Activated T-helper 1 cell treated with anti-CD3 and anti-CD28 coated beads, Interleukin-12 subunit alpha, Interleukin-12 subunit beta, Interleukin-2, Interleukin-4 antibody, amounts not matched to agents 30 ng/mL and 10 ng/mL and 1 ng/mL, durations not matched to agents 14 hours and 24 hours and 36 hours (primary cell): ENCODE results near the gene LARGE1. TPM values are rescaled to one million over a fixed set of nuclear protein-coding genes. Genes with fewer than 3 reads are reported as not detected.

Source experiments
- DNase-seq: peaks from one replicate; pipeline ENCODE4 v3.0.0; 2021; ENCODE audit warnings: low spot score
- H3K27ac Mint-ChIP-seq: one replicate; pipeline ENCODE4 v1.8.0; 2021; ENCODE audit warnings: mild to moderate bottlenecking, mixed read lengths
- H3K27me3 Mint-ChIP-seq: one replicate; pipeline ENCODE4 v1.8.0; 2022; ENCODE audit warnings: mild to moderate bottlenecking, moderate library complexity, mixed read lengths; ENCODE audit not compliant: insufficient read depth
- H3K36me3 Mint-ChIP-seq: one replicate; pipeline ENCODE4 v1.8.0; 2021; ENCODE audit warnings: low read depth, mixed read lengths
- H3K4me1 Mint-ChIP-seq: one replicate; pipeline ENCODE4 v1.8.0; 2021; ENCODE audit warnings: low read depth, mixed read lengths
- H3K4me3 Mint-ChIP-seq: one replicate; pipeline ENCODE4 v1.8.0; 2021; ENCODE audit warnings: mild to moderate bottlenecking, moderate library complexity, mixed read lengths
- H3K9me3 Mint-ChIP-seq: one replicate; pipeline ENCODE4 v1.8.0; 2021; ENCODE audit warnings: mixed read lengths
- intact Hi-C: fragments of 100-400 bp; cut with micrococcal nuclease; formaldehyde crosslinking; loops from one replicate; pipeline ENCODE4 v1.15.1; 2024
- total RNA-seq: library from RNA; stranded (reverse); gene quantifications from 2 replicates; pipeline ENCODE4 v1.2.3, GENCODE V29; 2022

The LARGE1 gene
- total RNA-seq, 1 donor from 2014 or later, result 0.10 TPM

DNA sequence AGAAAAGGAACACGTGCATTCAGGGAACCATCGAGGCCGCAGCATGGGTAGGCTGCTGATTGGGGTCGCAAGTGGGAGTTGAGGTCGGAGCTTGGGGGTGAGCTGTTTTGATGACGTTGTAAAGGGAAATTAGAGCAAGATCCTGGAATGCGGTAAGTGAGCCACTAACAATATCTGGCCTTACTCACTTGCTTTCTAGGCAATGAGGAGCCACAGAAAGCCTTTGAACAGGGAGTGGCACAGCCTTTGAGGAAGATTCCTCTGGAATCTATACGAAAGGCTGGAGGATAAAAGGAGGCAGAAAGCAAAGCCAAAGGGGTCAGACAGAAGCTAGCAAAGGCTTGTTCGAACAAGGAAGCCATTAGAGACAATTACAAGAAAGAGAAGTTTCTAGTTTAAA lies 197.5 kb downstream of the LARGE1 start:
- Mint-ChIP-seq H3K27me3 (no peaks in the 10 kb centered on the region), H3K36me3 (no peaks in the 10 kb centered on the region), H3K4me1 (no peaks in the 10 kb centered on the region), H3K4me3 (no peak overlapping the region), H3K9me3 (peaks cover 34% of the 10 kb centered on the region), H3K27ac (no peak overlapping the region)
- intact Hi-C loops, result no loop called here
- no peak for DNase-seq

DNA sequence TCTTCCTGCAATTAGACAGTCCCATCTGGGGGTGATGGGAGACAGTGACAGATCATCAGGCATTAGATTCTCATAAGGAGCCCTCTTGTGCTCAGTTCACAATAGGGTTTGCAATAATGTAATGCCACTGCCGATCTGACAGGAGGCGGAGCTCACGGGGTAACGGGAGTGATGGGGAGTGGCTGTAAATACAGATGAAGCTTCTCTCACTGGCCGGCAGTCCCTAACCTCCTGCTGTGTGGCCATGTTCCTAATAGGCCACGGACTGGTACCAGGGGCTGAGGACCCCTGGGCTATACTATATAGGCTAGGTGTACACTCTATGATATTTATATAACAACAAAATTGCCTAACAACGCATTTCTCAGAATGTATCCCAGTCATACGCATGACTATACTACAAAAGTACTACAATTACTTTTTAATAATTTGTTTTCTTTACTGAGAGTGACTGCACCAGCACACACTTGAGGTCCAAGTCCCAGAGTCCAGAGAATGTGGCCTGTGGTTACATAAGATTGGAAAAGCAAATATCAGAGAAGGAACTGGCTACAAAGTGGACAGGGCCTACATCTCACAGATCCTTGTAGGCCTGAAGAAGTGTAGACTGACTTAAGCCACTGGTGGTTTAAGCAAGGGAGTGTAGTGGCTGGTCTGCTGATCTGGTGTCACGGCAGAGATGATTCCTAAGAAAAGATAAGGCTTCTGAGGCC lies 200.0 kb downstream of the LARGE1 start:
- Mint-ChIP-seq H3K9me3 (peaks cover 42% of the 10 kb centered on the region), H3K27ac (no peak overlapping the region), H3K36me3 (no peaks in the 10 kb centered on the region), H3K4me3 (no peak overlapping the region), H3K4me1 (no peaks in the 10 kb centered on the region), H3K27me3 (no peaks in the 10 kb centered on the region)
- no peak for DNase-seq
- intact Hi-C loops, result no loop called here

DNA sequence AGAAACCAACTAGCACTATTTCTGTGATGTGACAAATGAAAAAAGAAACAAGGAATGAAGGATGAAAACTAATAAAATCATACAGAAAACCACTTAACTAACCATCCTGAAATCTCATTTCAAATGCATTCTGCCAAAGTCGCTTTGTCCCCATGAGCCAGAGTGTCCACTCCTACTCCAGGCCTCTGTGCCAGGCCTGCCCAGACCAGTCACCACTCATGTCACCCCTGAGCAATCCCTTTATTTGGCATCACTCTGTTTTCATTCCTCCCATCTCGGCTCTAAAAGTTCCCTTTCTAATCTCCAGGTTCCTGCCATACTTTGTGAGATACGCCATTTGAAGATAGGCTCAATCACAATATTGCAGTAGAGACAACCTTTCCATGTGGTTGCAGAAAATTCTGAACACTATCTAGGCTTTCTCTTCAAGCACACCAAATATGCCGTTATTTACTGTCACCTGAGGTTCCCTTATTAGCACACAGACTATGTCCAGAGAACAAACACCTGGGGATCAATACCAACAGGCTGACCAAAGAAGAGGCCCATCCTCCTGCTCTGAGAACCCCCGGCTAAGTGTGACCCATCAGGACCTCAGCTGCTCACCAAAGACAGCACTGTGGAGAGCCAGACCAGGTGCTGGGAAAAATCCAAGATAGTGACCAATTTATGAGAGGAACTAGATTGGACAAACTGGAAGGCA lies 202.4 kb downstream of the LARGE1 start:
- Mint-ChIP-seq H3K4me1 (no peaks in the 10 kb centered on the region), H3K4me3 (no peak overlapping the region), H3K27ac (no peak overlapping the region), H3K27me3 (no peaks in the 10 kb centered on the region), H3K36me3 (no peaks in the 10 kb centered on the region), H3K9me3 (peaks cover 50% of the 10 kb centered on the region)
- intact Hi-C loops, result no loop called here
- DNase-seq, result no peak

DNA sequence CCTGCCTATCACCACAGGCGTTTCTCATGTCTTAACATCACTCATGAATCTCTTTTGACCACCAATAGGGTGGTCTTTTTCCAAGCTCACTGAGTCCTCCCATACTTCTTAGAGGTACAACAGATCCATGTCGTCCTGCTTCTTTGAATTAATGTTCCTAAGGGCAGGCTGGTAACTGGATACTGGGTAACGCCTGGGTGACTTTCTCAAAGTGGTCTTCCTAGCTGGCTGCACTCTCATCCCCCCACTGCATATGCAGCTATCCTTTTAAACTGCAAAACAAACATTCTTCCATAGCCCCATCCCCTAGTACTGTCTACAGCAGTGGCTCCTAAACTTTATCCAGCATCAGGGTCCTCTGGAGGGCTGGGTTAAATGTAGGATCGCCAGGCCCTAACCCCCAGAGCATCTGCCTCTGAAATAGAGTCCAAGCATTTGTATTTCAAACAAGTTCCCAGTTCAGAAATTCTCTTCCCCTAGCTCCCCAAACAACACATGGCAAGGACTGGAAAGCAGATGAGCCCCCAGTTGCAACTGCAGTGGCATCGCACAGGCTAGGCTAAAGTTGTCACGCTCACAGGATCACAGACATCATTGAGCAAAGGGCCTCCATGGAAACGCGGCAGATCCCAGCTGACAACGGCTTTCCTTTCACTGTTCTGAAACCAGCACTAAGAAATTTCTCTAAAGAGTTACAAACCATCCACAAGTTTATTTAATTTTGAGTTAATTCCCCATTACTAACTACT lies 204.9 kb downstream of the LARGE1 start:
- Mint-ChIP-seq H3K9me3 (peaks cover 51% of the 10 kb centered on the region), H3K36me3 (no peaks in the 10 kb centered on the region), H3K4me1 (no peaks in the 10 kb centered on the region)

DNA sequence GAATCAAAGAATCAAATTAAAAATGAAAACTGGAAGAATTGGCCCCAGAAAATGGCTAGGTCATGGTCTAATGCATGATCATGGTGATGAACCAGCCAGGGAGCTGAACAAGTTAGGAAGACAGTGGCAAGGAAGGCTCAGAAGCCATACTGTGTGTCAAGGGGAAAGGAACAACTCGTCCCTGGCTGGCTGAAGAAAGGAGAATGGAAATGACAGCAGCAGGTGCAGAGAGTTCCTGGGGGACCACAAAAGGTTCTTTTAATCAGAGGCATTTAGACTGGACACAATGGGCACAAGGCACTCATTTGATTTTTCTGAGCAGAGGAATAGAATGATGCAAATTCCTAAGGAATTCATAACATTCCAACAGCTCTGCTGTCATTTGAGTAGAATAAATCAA lies 209.9 kb downstream of the LARGE1 start:
- no peaks in the 10 kb centered on the region for H3K4me1 Mint-ChIP-seq
- intact Hi-C loops, result no loop called here
- H3K27ac Mint-ChIP-seq, result no peak overlapping the region
- H3K9me3 Mint-ChIP-seq, result peaks cover 45% of the 10 kb centered on the region
- no peak for DNase-seq
- H3K4me3 Mint-ChIP-seq, result no peak overlapping the region
- H3K27me3 Mint-ChIP-seq, result no peaks in the 10 kb centered on the region
- H3K36me3 Mint-ChIP-seq, result no peaks in the 10 kb centered on the region

More for the DNA sequence above, 204.9 kb downstream of the LARGE1 start:
- Mint-ChIP-seq H3K4me3 (no peak overlapping the region), H3K27ac (no peak overlapping the region), H3K27me3 (no peaks in the 10 kb centered on the region)
- no peak for DNase-seq
- intact Hi-C loops, result no loop called here

DNA sequence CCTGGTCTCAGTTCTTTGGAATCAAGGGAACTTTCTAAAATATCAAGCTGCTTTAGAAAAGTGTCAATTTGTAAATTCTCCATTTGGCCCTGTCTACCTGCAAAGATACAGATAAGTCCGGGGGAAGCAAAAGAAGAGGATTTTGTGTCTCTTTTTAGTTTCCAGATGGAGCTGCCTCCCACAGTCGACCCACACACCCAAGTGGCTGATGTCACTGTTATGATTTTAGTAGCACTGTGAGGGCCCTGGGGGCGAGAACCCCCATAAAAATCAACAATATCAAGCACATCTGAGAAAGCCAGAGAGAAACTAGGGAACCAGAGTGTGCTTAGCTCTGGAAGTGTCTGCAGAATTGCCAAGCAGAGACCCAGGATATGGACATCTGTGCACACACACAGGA lies 212.7 kb downstream of the LARGE1 start:
- DNase-seq, result no peak
- intact Hi-C loops, result no loop called here
- H3K4me3 Mint-ChIP-seq, result no peak overlapping the region
- no peak overlapping the region for H3K27ac Mint-ChIP-seq
- H3K9me3 Mint-ChIP-seq, result peaks cover 40% of the 10 kb centered on the region
- no peaks in the 10 kb centered on the region for H3K4me1 Mint-ChIP-seq
- no peaks in the 10 kb centered on the region for H3K36me3 Mint-ChIP-seq
- no peaks in the 10 kb centered on the region for H3K27me3 Mint-ChIP-seq

DNA sequence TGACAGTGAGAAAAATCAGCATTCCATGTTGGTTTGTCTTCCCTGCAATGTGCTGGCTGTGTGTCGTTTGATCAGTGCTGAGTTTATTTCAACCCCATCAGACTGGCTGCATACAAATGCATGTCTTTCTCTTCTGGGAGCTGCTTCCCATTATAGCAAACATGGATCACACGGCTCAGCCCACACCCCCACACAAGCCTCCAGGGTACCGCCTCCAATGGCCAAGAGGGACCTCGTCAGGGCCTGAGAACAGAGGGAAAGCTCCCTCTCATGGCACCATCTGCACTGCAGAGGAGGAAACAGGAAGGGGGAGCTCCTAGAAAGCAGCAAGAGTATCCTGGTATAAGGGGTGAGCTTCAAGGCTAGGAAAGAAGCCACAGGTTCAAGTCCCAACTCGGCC lies 214.2 kb downstream of the LARGE1 start:
- DNase-seq, result no peak
- intact Hi-C loops, result no loop called here
- H3K36me3 Mint-ChIP-seq, result no peaks in the 10 kb centered on the region
- H3K4me3 Mint-ChIP-seq, result no peak overlapping the region
- no peaks in the 10 kb centered on the region for H3K4me1 Mint-ChIP-seq
- no peaks in the 10 kb centered on the region for H3K27me3 Mint-ChIP-seq
- peaks cover 34% of the 10 kb centered on the region for H3K9me3 Mint-ChIP-seq
- H3K27ac Mint-ChIP-seq, result no peak overlapping the region

DNA sequence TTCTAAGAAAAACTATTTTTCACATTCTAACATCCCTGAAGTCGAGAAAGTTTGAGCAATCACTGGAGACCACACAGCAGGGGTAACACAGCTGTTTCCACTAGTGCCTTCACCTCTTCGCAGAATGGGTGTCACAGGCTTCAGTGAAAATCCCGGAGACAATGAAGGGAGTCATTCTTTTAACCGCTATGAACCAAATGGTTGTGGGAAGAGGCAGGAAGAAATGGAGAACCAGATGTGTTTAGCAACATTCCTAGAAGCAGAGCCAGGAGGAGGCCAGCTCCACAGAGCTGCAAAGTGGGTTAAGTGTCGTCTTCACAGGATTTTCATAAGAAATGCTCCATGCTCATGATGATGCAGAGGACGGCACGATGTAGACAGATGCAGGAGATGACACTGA lies 221.1 kb downstream of the LARGE1 start:
- no peaks in the 10 kb centered on the region for H3K27me3 Mint-ChIP-seq

DNA sequence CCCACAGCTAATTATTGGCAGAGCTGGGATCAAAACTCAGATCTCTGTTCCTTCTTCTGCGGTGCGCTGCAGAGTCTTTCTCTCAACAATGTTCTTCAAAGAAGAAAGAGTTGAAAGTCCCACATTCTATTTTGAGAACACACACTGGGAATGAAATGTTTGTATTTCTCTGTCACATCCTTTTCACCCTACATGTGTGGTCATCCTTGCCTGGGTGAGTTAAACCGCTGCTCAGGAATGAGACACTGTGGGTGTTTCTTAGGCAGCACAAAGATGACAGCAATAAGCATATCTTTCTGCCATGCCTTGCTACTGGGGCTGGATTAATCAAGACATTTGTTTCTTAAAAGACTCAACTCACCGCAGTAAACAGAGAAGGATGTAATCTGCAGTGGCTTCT lies 222.6 kb downstream of the LARGE1 start:
- Mint-ChIP-seq H3K36me3 (no peaks in the 10 kb centered on the region), H3K27me3 (no peaks in the 10 kb centered on the region), H3K4me3 (no peak overlapping the region), H3K4me1 (no peaks in the 10 kb centered on the region), H3K9me3 (peaks cover 34% of the 10 kb centered on the region), H3K27ac (no peak overlapping the region)
- DNase-seq, result no peak
- intact Hi-C loops, result no loop called here

More for the DNA sequence above, 221.1 kb downstream of the LARGE1 start:
- intact Hi-C loops, result no loop called here
- Mint-ChIP-seq H3K9me3 (peaks cover 34% of the 10 kb centered on the region), H3K27ac (no peak overlapping the region), H3K36me3 (no peaks in the 10 kb centered on the region), H3K4me1 (no peaks in the 10 kb centered on the region), H3K4me3 (no peak overlapping the region)
- no peak for DNase-seq

DNA sequence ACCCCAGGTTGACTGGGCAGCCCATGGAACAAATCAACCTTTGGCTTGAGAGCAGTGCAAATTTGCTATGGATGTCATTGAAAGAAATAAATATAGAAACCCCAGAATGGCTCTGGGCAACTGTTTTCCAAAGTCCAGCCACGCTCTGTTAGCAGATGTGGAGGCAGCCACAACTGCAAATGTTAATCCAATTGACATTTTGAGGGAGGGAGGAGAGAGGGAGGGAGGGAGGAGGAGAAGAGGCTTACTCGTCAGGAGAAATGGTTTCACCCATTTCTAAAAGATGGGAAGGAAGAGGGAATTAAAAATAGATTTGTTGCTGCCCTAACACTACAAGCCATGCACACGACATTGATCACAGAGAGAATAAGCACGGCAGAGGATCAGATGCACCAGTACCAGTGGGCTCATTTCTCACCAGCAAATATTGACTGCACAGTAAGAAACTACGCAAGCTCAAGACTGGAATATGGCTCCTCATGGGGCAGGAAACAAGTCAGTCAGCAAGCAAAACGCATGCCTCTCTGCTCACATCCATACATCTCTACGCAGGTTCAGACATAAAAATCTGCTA lies 229.1 kb downstream of the LARGE1 start:
- Mint-ChIP-seq H3K27me3 (no peaks in the 10 kb centered on the region), H3K27ac (no peak overlapping the region), H3K9me3 (peaks cover 31% of the 10 kb centered on the region), H3K4me1 (no peaks in the 10 kb centered on the region), H3K4me3 (no peak overlapping the region), H3K36me3 (no peaks in the 10 kb centered on the region)
- intact Hi-C loops, result no loop called here
- no peak for DNase-seq

DNA sequence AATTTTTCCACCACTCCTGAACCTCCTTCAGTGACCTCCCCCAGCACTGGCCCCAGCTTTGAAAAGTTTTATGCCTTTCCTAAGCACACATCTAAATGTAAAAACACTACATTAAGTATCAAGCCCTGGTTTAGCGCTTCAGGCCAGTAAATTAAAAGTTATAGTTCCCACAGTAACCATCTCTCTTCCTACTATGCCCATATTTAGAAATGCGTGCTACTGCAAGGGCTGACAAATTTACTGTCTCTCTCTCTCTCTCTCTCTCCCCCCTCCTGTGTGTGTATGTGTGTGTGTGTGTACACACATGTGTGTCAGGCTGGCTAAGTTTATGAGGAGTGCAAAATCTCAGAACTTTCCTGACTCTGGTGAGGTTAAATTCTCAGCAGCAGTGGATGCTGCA lies 231.4 kb downstream of the LARGE1 start:
- H3K9me3 Mint-ChIP-seq, result peaks cover 37% of the 10 kb centered on the region
- no peaks in the 10 kb centered on the region for H3K27me3 Mint-ChIP-seq
- no peak for DNase-seq
- H3K4me3 Mint-ChIP-seq, result no peak overlapping the region
- intact Hi-C loops, result no loop called here
- H3K36me3 Mint-ChIP-seq, result no peaks in the 10 kb centered on the region
- H3K27ac Mint-ChIP-seq, result no peak overlapping the region
- H3K4me1 Mint-ChIP-seq, result no peaks in the 10 kb centered on the region

DNA sequence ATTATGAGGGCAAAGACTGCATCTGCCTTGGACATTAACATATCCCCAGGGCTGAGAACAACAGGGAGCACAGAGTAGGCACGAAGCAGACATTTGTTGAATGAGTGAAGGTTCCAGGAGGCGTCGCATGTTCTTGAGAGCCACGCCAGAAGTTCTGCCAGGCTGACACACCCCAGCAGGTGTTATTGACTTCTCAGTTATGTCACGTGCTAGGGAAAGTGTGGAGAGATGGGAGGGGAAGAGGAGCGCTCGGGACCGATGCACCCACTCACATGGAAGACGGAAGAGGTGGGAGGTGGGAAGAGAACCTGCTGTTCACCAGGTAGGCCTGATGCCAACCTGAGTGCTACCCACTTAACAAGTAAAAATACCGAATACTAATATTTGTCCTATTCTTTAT lies 232.8 kb downstream of the LARGE1 start:
- DNase-seq, result no peak
- H3K9me3 Mint-ChIP-seq, result peaks cover 36% of the 10 kb centered on the region
- no peaks in the 10 kb centered on the region for H3K27me3 Mint-ChIP-seq
- H3K4me3 Mint-ChIP-seq, result no peak overlapping the region
- intact Hi-C loops, result no loop called here
- no peaks in the 10 kb centered on the region for H3K4me1 Mint-ChIP-seq
- H3K27ac Mint-ChIP-seq, result no peak overlapping the region
- H3K36me3 Mint-ChIP-seq, result no peaks in the 10 kb centered on the region

DNA sequence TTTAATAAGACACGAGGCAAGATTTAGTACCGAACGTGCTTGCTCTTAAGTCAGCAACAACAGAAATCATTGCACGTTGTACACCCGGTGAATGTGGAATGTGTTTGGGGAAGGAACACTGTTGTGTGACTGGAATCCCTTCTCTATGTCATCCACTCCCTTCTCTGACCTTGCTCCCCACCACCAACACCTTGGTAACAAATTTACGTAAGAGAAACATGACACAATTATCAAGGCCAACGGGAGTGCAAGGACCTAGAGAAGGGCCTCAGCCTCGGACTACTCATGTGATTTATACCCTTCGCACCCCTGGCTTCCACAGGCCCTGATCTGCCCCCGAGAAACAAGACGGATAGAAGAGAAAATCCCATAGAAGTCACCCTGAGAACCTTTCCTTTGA lies 236.2 kb downstream of the LARGE1 start:
- no peak for DNase-seq
- H3K27me3 Mint-ChIP-seq, result no peaks in the 10 kb centered on the region
- peaks cover 38% of the 10 kb centered on the region for H3K9me3 Mint-ChIP-seq
- no peak overlapping the region for H3K27ac Mint-ChIP-seq
- intact Hi-C loops, result no loop called here
- H3K4me1 Mint-ChIP-seq, result no peaks in the 10 kb centered on the region
- no peak overlapping the region for H3K4me3 Mint-ChIP-seq
- no peaks in the 10 kb centered on the region for H3K36me3 Mint-ChIP-seq
